GM23338 (cell line): ENCODE measurements around the gene ADGRB2. TPM values are rescaled to one million over a fixed set of nuclear protein-coding genes. Genes with fewer than 3 reads are reported as not detected.

Experiments used
- ATAC-seq: fragments of 200-7000 bp; cut with Tn5 transposase; 3 replicates; pipeline ENCODE4 v1.9.1; 2020
- DNase-seq: peaks from one replicate; pipeline ENCODE4 v3.0.0-alpha.2; 2015; ENCODE audit warnings: low spot score
- H2AFZ ChIP-seq: fragments of 200-600 bp; sonication (generic); 2 replicates; pipeline ENCODE4 v1.8.0; 2016; ENCODE audit warnings: antibody characterized with exemption, mild to moderate bottlenecking, moderate library complexity
- H3F3A ChIP-seq: fragments of 200-600 bp; sonication (generic); replicated peaks from 2 replicates; pipeline ENCODE4 v1.8.0; 2017; ENCODE audit warnings: antibody characterized with exemption, mixed run types, low read depth
- H3K27ac ChIP-seq: fragments of 200-600 bp; sonication (generic); 2 replicates; pipeline ENCODE4 v1.6.1; 2016; ENCODE audit warnings: low read depth
- H3K27me3 ChIP-seq: fragments of 200-600 bp; sonication (generic); 2 replicates; pipeline ENCODE4 v1.8.0; 2016; ENCODE audit warnings: mild to moderate bottlenecking, mixed run types, moderate library complexity; ENCODE audit not compliant: insufficient read depth
- H3K36me3 ChIP-seq: fragments of 200-600 bp; sonication (generic); 2 replicates; pipeline ENCODE4 v1.8.0; 2016; ENCODE audit warnings: mild to moderate bottlenecking; ENCODE audit not compliant: insufficient read depth
- H3K4me1 ChIP-seq: fragments of 200-600 bp; sonication (generic); 2 replicates; pipeline ENCODE4 v1.8.0; 2016; ENCODE audit warnings: mild to moderate bottlenecking, moderate library complexity; ENCODE audit not compliant: insufficient read depth
- H3K4me2 ChIP-seq: fragments of 200-600 bp; sonication (generic); 2 replicates; pipeline ENCODE4 v1.7.1; 2017; ENCODE audit warnings: mixed run types
- H3K4me3 ChIP-seq: fragments of 200-600 bp; sonication (generic); 2 replicates; pipeline ENCODE4 v1.6.1; 2016; ENCODE audit warnings: mixed run types
- H3K79me2 ChIP-seq: fragments of 200-600 bp; sonication (generic); replicated peaks from 2 replicates; pipeline ENCODE4 v1.8.0; 2017; ENCODE audit warnings: mild to moderate bottlenecking; ENCODE audit not compliant: insufficient read depth
- H3K9me2 ChIP-seq: fragments of 200-600 bp; sonication (generic); 2 replicates; pipeline ENCODE4 v1.8.0; 2017; ENCODE audit not compliant: insufficient read depth
- H4K20me1 ChIP-seq: fragments of 200-600 bp; sonication (generic); replicated peaks from 2 replicates; pipeline ENCODE4 v1.8.0; 2017; ENCODE audit warnings: mild to moderate bottlenecking; ENCODE audit not compliant: insufficient read depth
- H3K27ac Mint-ChIP-seq: 2 replicates; pipeline ENCODE4 v1.8.0; 2020; ENCODE audit warnings: inconsistent platforms, mild to moderate bottlenecking, moderate library complexity, mixed read lengths
- H3K27me3 Mint-ChIP-seq: 3 replicates; pipeline ENCODE4 v1.8.0; 2022; ENCODE audit warnings: low read depth, mild to moderate bottlenecking, moderate library complexity, mixed read lengths, inconsistent platforms; ENCODE audit not compliant: insufficient read depth, poor library complexity
- H3K36me3 Mint-ChIP-seq: 3 replicates; pipeline ENCODE4 v1.8.0; 2021; ENCODE audit warnings: low read depth, mild to moderate bottlenecking, inconsistent platforms, moderate library complexity, mixed read lengths
- H3K4me1 Mint-ChIP-seq: 3 replicates; pipeline ENCODE4 v1.8.0; 2020; ENCODE audit warnings: mild to moderate bottlenecking, inconsistent platforms, mixed read lengths
- H3K4me3 Mint-ChIP-seq: 3 replicates; pipeline ENCODE4 v1.8.0; 2021; ENCODE audit warnings: moderate library complexity, mild to moderate bottlenecking, inconsistent platforms, mixed read lengths
- H3K9me3 Mint-ChIP-seq: 3 replicates; pipeline ENCODE4 v1.8.0; 2020; ENCODE audit warnings: moderate library complexity, mild to moderate bottlenecking, inconsistent platforms, mixed read lengths
- EZH2 ChIP-seq: fragments of 200-600 bp; sonication (generic); IDR thresholded peaks from one replicate; pipeline ENCODE4 v1.8.0; 2017; ENCODE audit warnings: antibody characterized with exemption, mild to moderate bottlenecking, low read depth; ENCODE audit not compliant: unreplicated experiment
- JUNB ChIP-seq: IDR thresholded peaks from one replicate; pipeline ENCODE4 v1.6.1; 2016; ENCODE audit warnings: antibody characterized with exemption; ENCODE audit not compliant: unreplicated experiment
- STAT1 ChIP-seq: IDR thresholded peaks from one replicate; pipeline ENCODE4 v1.6.1; 2016; ENCODE audit warnings: antibody characterized with exemption; ENCODE audit not compliant: unreplicated experiment
- ZNF331 ChIP-seq: fragments of 250-450 bp; sonication (Bioruptor Pico); IDR thresholded peaks from 2 replicates; pipeline ENCODE4 v1.5.0; 2020; ENCODE audit warnings: low read depth, mild to moderate bottlenecking, moderate library complexity
- ZNF462 ChIP-seq: fragments of 250-450 bp; sonication (Bioruptor Pico); IDR thresholded peaks from 2 replicates; pipeline ENCODE4 v1.5.0; 2020; ENCODE audit warnings: mild to moderate bottlenecking, moderate library complexity
- polyA plus RNA-seq: library from polyadenylated mRNA; unstranded; fragments of >200 nt; fragmentation: Nextera tagmentation; extraction: Ambion mirVana; gene quantifications from 2 replicates; pipeline ENCODE4 v1.2.1, GENCODE V29; 2016
- total RNA-seq: library from RNA; depleted of rRNA; stranded (reverse); fragments of >200 nt; shearing (Covaris generic); gene quantifications from 2 replicates; pipeline ENCODE4 v1.2.3, GENCODE V29; 2014
- TF ChIP-seq, protein P1 (sequence below): IDR thresholded peaks from 2 replicates; pipeline ENCODE4 v1.6.1; 2016; ENCODE audit warnings: antibody characterized with exemption
- TF ChIP-seq, protein P2 (sequence below), 2 experiments: fragments of 200-600 bp in 1 of 2; sonication (generic) in 1 of 2; conservative IDR thresholded peaks; 2 replicates each; pipeline versions ENCODE4 v1.5.1 to v1.6.1; 2016 to 2017; ENCODE audit warnings: antibody characterized with exemption in 2 of 2, low read depth in 2 of 2, mild to moderate bottlenecking in 2 of 2, moderate library complexity in 1 of 2

The ADGRB2 gene
- total and polyA plus RNA-seq, 2 experiments from 2014 or later, result 8.0 to 27.8 TPM

DNA sequence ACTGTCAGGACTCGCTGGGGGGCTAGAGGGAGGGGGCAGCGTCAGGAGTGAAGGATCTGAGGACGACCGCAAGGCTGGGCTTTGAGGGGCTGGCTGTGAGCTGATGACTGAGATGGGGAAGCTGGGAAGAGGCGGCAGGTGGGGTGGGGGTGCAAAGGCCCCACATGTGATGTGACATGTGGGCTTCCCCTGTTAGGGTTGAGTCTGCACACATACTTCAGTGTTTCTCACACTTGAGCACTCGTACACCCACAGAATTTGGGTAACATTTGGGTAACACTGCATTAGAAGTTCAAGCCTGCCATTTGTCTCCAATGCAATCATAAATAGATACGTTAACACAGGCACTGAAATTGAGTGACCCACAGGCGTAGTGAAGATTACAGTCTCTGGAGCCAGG, 76.5 kb downstream of the ADGRB2 start:
- Histone ChIP-seq H3K9me2 (no peaks in the 10 kb centered on the region), H3K79me2 (no peaks in the 10 kb centered on the region), H3K4me3 (no peak overlapping the region), H3K27ac (no peak overlapping the region), H3K36me3 (no peaks in the 10 kb centered on the region), H4K20me1 (no peaks in the 10 kb centered on the region), H3F3A (no peaks in the 10 kb centered on the region), H3K4me2 (no peak overlapping the region), H3K27me3 (no peaks in the 10 kb centered on the region), H2AFZ (no peak overlapping the region), H3K4me1 (no peaks in the 10 kb centered on the region)
- no peak overlapping the region for H3K27ac Mint-ChIP-seq
- H3K9me3 Mint-ChIP-seq, result no peaks in the 10 kb centered on the region; the same call in 2 of the 3 replicates
- no peaks in the 10 kb centered on the region for H3K36me3 Mint-ChIP-seq
- DNase-seq (no peak), ATAC-seq (no peak)
- H3K4me3 Mint-ChIP-seq, result no peak overlapping the region
- peaks cover 24% of the 10 kb centered on the region for H3K4me1 Mint-ChIP-seq
- TF ChIP-seq, protein P1, sequence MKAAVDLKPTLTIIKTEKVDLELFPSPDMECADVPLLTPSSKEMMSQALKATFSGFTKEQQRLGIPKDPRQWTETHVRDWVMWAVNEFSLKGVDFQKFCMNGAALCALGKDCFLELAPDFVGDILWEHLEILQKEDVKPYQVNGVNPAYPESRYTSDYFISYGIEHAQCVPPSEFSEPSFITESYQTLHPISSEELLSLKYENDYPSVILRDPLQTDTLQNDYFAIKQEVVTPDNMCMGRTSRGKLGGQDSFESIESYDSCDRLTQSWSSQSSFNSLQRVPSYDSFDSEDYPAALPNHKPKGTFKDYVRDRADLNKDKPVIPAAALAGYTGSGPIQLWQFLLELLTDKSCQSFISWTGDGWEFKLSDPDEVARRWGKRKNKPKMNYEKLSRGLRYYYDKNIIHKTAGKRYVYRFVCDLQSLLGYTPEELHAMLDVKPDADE, result no peak
- peaks cover 13% of the 10 kb centered on the region for H3K27me3 Mint-ChIP-seq

DNA sequence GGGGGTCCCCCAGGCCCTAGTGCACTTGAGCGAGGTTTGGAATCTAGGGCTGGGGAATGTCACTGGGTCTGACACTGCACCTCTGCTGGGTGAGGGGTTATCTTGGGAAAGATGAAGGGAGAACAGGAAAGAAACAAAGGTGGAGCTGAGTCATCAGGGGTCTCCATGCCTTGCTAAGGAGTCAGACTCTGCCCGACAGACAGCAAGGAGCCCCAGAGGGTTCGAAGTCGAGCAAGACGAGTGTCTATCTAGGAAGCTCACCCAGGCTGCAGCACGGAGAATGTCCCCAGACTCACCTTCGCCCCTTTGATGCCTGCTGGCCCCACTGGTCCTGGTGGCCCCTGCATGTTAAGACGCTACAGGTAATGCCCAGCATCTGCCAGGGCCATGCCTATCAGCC, 78.3 kb downstream of the ADGRB2 start:
- H3K4me1 ChIP-seq, result no peaks in the 10 kb centered on the region
- no peaks in the 10 kb centered on the region for H3F3A ChIP-seq
- TF ChIP-seq ZNF331 (CRISPR knock-in tag), result no peak
- TF ChIP-seq ZNF462, result no peak
- no peak for TF ChIP-seq EZH2
- no peak for TF ChIP-seq JUNB
- no peak for TF ChIP-seq STAT1
- TF ChIP-seq, protein P2, sequence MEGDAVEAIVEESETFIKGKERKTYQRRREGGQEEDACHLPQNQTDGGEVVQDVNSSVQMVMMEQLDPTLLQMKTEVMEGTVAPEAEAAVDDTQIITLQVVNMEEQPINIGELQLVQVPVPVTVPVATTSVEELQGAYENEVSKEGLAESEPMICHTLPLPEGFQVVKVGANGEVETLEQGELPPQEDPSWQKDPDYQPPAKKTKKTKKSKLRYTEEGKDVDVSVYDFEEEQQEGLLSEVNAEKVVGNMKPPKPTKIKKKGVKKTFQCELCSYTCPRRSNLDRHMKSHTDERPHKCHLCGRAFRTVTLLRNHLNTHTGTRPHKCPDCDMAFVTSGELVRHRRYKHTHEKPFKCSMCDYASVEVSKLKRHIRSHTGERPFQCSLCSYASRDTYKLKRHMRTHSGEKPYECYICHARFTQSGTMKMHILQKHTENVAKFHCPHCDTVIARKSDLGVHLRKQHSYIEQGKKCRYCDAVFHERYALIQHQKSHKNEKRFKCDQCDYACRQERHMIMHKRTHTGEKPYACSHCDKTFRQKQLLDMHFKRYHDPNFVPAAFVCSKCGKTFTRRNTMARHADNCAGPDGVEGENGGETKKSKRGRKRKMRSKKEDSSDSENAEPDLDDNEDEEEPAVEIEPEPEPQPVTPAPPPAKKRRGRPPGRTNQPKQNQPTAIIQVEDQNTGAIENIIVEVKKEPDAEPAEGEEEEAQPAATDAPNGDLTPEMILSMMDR (conservative IDR thresholded peaks at IDR 0.05; ENCODE audit: low read depth in 2 of 2), result no peak
- H3K27ac ChIP-seq, result no peak overlapping the region
- no peaks in the 10 kb centered on the region for H3K27me3 ChIP-seq
- no peaks in the 10 kb centered on the region for H3K36me3 ChIP-seq
- H3K36me3 Mint-ChIP-seq, result no peaks in the 10 kb centered on the region
- no peak overlapping the region for H3K4me3 Mint-ChIP-seq
- peaks cover 24% of the 10 kb centered on the region for H3K4me1 Mint-ChIP-seq
- peaks cover 13% of the 10 kb centered on the region for H3K27me3 Mint-ChIP-seq
- H2AFZ ChIP-seq, result no peak overlapping the region
- no peak overlapping the region for H3K4me2 ChIP-seq
- no peak for DNase-seq
- no peaks in the 10 kb centered on the region for H3K79me2 ChIP-seq
- no peaks in the 10 kb centered on the region for H3K9me2 ChIP-seq
- no peak overlapping the region for H3K27ac Mint-ChIP-seq
- ATAC-seq, result no peak
- H3K4me3 ChIP-seq, result no peak overlapping the region
- H3K9me3 Mint-ChIP-seq, result no peaks in the 10 kb centered on the region; the same call in 2 of the 3 replicates
- H4K20me1 ChIP-seq, result no peaks in the 10 kb centered on the region
